Ishikawa (cell line): ENCODE data around the gene CCDC149.

Experiments
- CEBPB ChIP-seq: IDR thresholded peaks from 2 replicates; pipeline ENCODE4 v1.6.1; 2012
- CREB1 ChIP-seq: IDR thresholded peaks from 2 replicates; pipeline ENCODE4 v1.6.1; 2012; ENCODE audit warnings: low read depth
- EGR1 ChIP-seq: IDR thresholded peaks from 2 replicates; pipeline ENCODE4 v1.6.1; 2012
- EP300 ChIP-seq: IDR thresholded peaks from 2 replicates; pipeline ENCODE4 v1.6.1; 2012; ENCODE audit warnings: borderline replicate concordance
- FOXM1 ChIP-seq: IDR thresholded peaks from 2 replicates; pipeline ENCODE4 v1.6.1; 2012; ENCODE audit warnings: low read depth, borderline replicate concordance
- MAX ChIP-seq: IDR thresholded peaks from 2 replicates; pipeline ENCODE4 v1.6.1; 2012
- NFIC ChIP-seq: IDR thresholded peaks from 2 replicates; pipeline ENCODE4 v1.6.1; 2012
- RAD21 ChIP-seq: IDR thresholded peaks from 2 replicates; pipeline ENCODE4 v1.6.1; 2012; ENCODE audit warnings: low read depth
- REST ChIP-seq: IDR thresholded peaks from 2 replicates; pipeline ENCODE4 v1.6.1; 2012; ENCODE audit warnings: low read depth, mild to moderate bottlenecking
- TAF1 ChIP-seq: IDR thresholded peaks from 2 replicates; pipeline ENCODE4 v1.6.1; 2012; ENCODE audit warnings: low read depth, mild to moderate bottlenecking
- TCF12 ChIP-seq: IDR thresholded peaks from 2 replicates; pipeline ENCODE4 v1.6.1; 2012; ENCODE audit warnings: low read depth
- TEAD4 ChIP-seq: IDR thresholded peaks from 2 replicates; pipeline ENCODE4 v1.6.1; 2012
- USF1 ChIP-seq: IDR thresholded peaks from 2 replicates; pipeline ENCODE4 v1.6.1; 2012
- YY1 ChIP-seq: IDR thresholded peaks from 2 replicates; pipeline ENCODE4 v1.6.1; 2012; ENCODE audit warnings: low read depth
- ZBTB7A ChIP-seq: IDR thresholded peaks from 2 replicates; pipeline ENCODE4 v1.6.1; 2012; ENCODE audit warnings: low read depth

CCDC149 gene

GRCh38 chr4:24877868-24878635, 34.8 kb downstream of the CCDC149 start:
- TF ChIP-seq FOXM1 (no peak), EGR1 (no peak), EP300 (no peak), TCF12 (no peak), NFIC (no peak), ZBTB7A (no peak), TAF1 (no peak), USF1 (no peak), REST (no peak), RAD21 (no peak), CREB1 (no peak), YY1 (no peak), CEBPB (no peak), MAX (no peak), TEAD4 (no peak)

- no peak for TF ChIP-seq EP300
- TF ChIP-seq CREB1: no peak
- no peak for TF ChIP-seq ZBTB7A
- TF ChIP-seq FOXM1: no peak
- TF ChIP-seq USF1: no peak
- TF ChIP-seq RAD21: no peak
- no peak for TF ChIP-seq TCF12
- TF ChIP-seq TEAD4: no peak
- TF ChIP-seq REST: no peak
- TF ChIP-seq EGR1: no peak
- TF ChIP-seq NFIC: no peak
- TF ChIP-seq TAF1: no peak
Measured at GRCh38 chr4:24876431-24876830, 36.4 kb downstream of the CCDC149 start.

GRCh38 chr4:24872720-24873119, 40.1 kb downstream of the CCDC149 start:
- TF ChIP-seq EGR1: no peak
- TF ChIP-seq YY1: no peak
- no peak for TF ChIP-seq RAD21
- no peak for TF ChIP-seq REST
- TF ChIP-seq USF1: no peak
- TF ChIP-seq MAX: no peak
- TF ChIP-seq TAF1: no peak
- no peak for TF ChIP-seq CEBPB
- no peak for TF ChIP-seq EP300
- TF ChIP-seq TEAD4: no peak
- no peak for TF ChIP-seq NFIC
- no peak for TF ChIP-seq FOXM1

- TF ChIP-seq MAX (no peak), FOXM1 (no peak), REST (no peak), CEBPB (no peak), EP300 (no peak), RAD21 (no peak), ZBTB7A (no peak), TEAD4 (no peak), TAF1 (no peak), EGR1 (no peak), NFIC (no peak), USF1 (no peak), YY1 (no peak), CREB1 (no peak)
Measured at GRCh38 chr4:24871210-24871609, 41.6 kb downstream of the CCDC149 start.
